C4-2B (cell line): Measurements from ENCODE around the gene DNAL4.

Experiments used
- CTCF ChIP-seq: fragments of 450-650 bp; conservative IDR thresholded peaks from 2 replicates; pipeline ENCODE4 v1.5.1; 2017; ENCODE audit warnings: mild to moderate bottlenecking
- ZFX ChIP-seq: fragments of 450-650 bp; IDR thresholded peaks from 2 replicates; pipeline ENCODE4 v1.6.1; 2017

- TF ChIP-seq CTCF: no peak
- no peak for TF ChIP-seq ZFX
Measured at GRCh38 chr22:38777087-38777671, 16.8 kb downstream of the DNAL4 start.
